Measurements from ENCODE around the gene PRR11. TPM values are rescaled to one million over a fixed set of nuclear protein-coding genes. Genes with fewer than 3 reads are reported as not detected.
A peak's percentile ranks its signal among the peaks of the same experiment; 100 is the strongest.

PRR11 gene
- total and polyA plus RNA-seq, 5 experiments from 2014 or later: 0.32 to 0.85 (median 0.66) TPM; not detected in 1

GRCh38 chr17:59234631-59235030, 79.1 kb downstream of the PRR11 start:
- no peaks in the 10 kb centered on the region for H3K36me3 Mint-ChIP-seq
- H3K27ac Mint-ChIP-seq: no peak overlapping the region
- DNase-seq: no peak
- no peak overlapping the region for H3K4me3 Mint-ChIP-seq
- no peaks in the 10 kb centered on the region for H3K9me3 Mint-ChIP-seq
- no peak for ATAC-seq
- H3K27me3 Mint-ChIP-seq: no peaks in the 10 kb centered on the region
- POLR2A ChIA-PET: no interaction called here
- peaks cover 0 to 8% (median 3%) of the 10 kb centered on the region in 4 donors for H3K4me1 Mint-ChIP-seq

GRCh38 chr17:59238906-59239305, 83.4 kb downstream of the PRR11 start:
- no peaks in the 10 kb centered on the region for H3K9me3 Mint-ChIP-seq
- H3K4me3 Mint-ChIP-seq: no peak overlapping the region
- no peak overlapping the region for H3K27ac Mint-ChIP-seq
- peaks cover 0 to 3% (median 2%) of the 10 kb centered on the region in 3 donors for H3K36me3 Mint-ChIP-seq
- H3K4me1 Mint-ChIP-seq: no peaks in the 10 kb centered on the region
- ATAC-seq (no peak), DNase-seq (no peak)
- H3K27me3 Mint-ChIP-seq: no peaks in the 10 kb centered on the region
- POLR2A ChIA-PET: interaction anchor here (0.6 kb wide), 1 partner anchor 50 kb away, joined by 3 read pairs; no protein-coding TSS in a partner anchor

GRCh38 chr17:59244081-59244480, 88.5 kb downstream of the PRR11 start:
- ATAC-seq (no peak), DNase-seq (no peak)
- POLR2A ChIA-PET: no interaction called here
- H3K27me3 Mint-ChIP-seq: no peaks in the 10 kb centered on the region
- H3K9me3 Mint-ChIP-seq: no peaks in the 10 kb centered on the region
- no peaks in the 10 kb centered on the region for H3K4me1 Mint-ChIP-seq
- no peak overlapping the region for H3K4me3 Mint-ChIP-seq
- H3K27ac Mint-ChIP-seq: no peak overlapping the region
- peaks cover 0 to 21% (median 8%) of the 10 kb centered on the region in 3 donors for H3K36me3 Mint-ChIP-seq

Small RNA genes lying within 50 kb of the gene (microRNA-seq; reads per million reads assigned to microRNA genes)
- gene MIR301A (ENCODE audit: borderline microRNAs expressed): 3.8 reads per million, percentile 7 among the genes with 10 or more reads in this experiment
- 652 reads per million, percentile 81 among the genes with 10 or more reads in this experiment for gene MIR454 (ENCODE audit: borderline microRNAs expressed)

Other genes with a start within 250 kb of the PRR11 start
- gene TRIM37, start 48.9 kb upstream of the PRR11 start, total RNA-seq: 10 to 100 TPM; 26.1 to 27.2 TPM
- 1 to 10 TPM; 7.2 to 9.3 (median 8.3) TPM for gene TRIM37, start 48.9 kb upstream of the PRR11 start, polyA plus RNA-seq
- gene SKA2, start 560 bp upstream of the PRR11 start, total RNA-seq: 10 to 100 TPM; 13.1 to 15.7 TPM
- gene SKA2, start 560 bp upstream of the PRR11 start, polyA plus RNA-seq: 10 to 100 TPM; 28.7 to 34.4 (median 33.2) TPM
- gene SMG8, start 54.3 kb downstream of the PRR11 start, total RNA-seq: 10 to 100 TPM; 22.2 to 22.4 TPM
- gene SMG8, start 54.3 kb downstream of the PRR11 start, polyA plus RNA-seq: 10 to 100 TPM in 1 of 3 donors, 1 to 10 TPM in 2; 7.9 to 12.5 (median 9.5) TPM
- gene GDPD1, start 64.8 kb downstream of the PRR11 start, total RNA-seq: 1 to 10 TPM; 4.7 to 8.0 TPM
- 1 to 10 TPM; 2.1 to 4.0 (median 2.6) TPM for gene GDPD1, start 64.8 kb downstream of the PRR11 start, polyA plus RNA-seq
- gene YPEL2, start 175.9 kb downstream of the PRR11 start, total RNA-seq: 10 to 100 TPM; 73.5 to 75.0 TPM
- 10 to 100 TPM; 22.0 to 28.7 (median 25.2) TPM for gene YPEL2, start 175.9 kb downstream of the PRR11 start, polyA plus RNA-seq